A673 (cell line): ENCODE measurements around the gene NLRP1.

Source experiments
- CTCF ChIP-seq: fragments of 300-800, 200-600 bp; sonication (generic); conservative IDR thresholded peaks from 2 replicates; pipeline ENCODE4 v1.5.1; 2017; ENCODE audit warnings: low read depth, mild to moderate bottlenecking, antibody characterized with exemption, low read length, moderate library complexity, mixed read lengths
- EZH2 ChIP-seq: fragments of 200-600 bp; sonication (generic); IDR thresholded peaks from 2 replicates; pipeline ENCODE4 v1.6.1; 2017; ENCODE audit warnings: borderline replicate concordance, low read depth, mild to moderate bottlenecking, mixed read lengths, antibody characterized with exemption, low read length; ENCODE audit not compliant: poor library complexity, severe bottlenecking

GRCh38 chr17:5514976-5515375 is 69.3 kb downstream of the NLRP1 start:
- TF ChIP-seq CTCF = no peak
- no peak for TF ChIP-seq EZH2
